ENCODE data around the gene DPP6.

- TF ChIP-seq POLR2AphosphoS5 (IDR thresholded peaks at IDR 0.05; ENCODE audit: low read depth): no peak
- TF ChIP-seq CTCF (conservative IDR thresholded peaks at IDR 0.05; ENCODE audit: low read depth in 2 of 2): peak; percentile 83 to 84
- no peak for TF ChIP-seq ETS1 (IDR thresholded peaks at IDR 0.05)
- TF ChIP-seq EZH2phosphoT487 (IDR thresholded peaks at IDR 0.05; ENCODE audit: unreplicated experiment): no peak
- no peak for TF ChIP-seq EZH2 (IDR thresholded peaks at IDR 0.05; ENCODE audit: low read depth, unreplicated experiment)
- TF ChIP-seq JUNB (IDR thresholded peaks at IDR 0.05; ENCODE audit: unreplicated experiment): no peak
- TF ChIP-seq ZNF462 (CRISPR knock-in tag; IDR thresholded peaks at IDR 0.05): no peak
- no peak for TF ChIP-seq REST (IDR thresholded peaks at IDR 0.05; ENCODE audit: unreplicated experiment)
- TF ChIP-seq ZNF114 (CRISPR knock-in tag; IDR thresholded peaks at IDR 0.05): no peak
- TF ChIP-seq CREB1 (CRISPR knock-in tag; IDR thresholded peaks at IDR 0.05; ENCODE audit: low read depth): no peak
- no peak for TF ChIP-seq NANOG (IDR thresholded peaks at IDR 0.05; ENCODE audit: borderline replicate concordance)
- TF ChIP-seq STAT1 (IDR thresholded peaks at IDR 0.05; ENCODE audit: unreplicated experiment): no peak
Measured at GRCh38 chr7:154913638-154914307, 861.6 kb downstream of the DPP6 start.
